H1 (cell line): ENCODE measurements around the gene SMOC2. TPM values are rescaled to one million over a fixed set of nuclear protein-coding genes. Genes with fewer than 3 reads are reported as not detected.

Source experiments
- CTCF ChIA-PET: fragments of 300-600 bp; sonication (Branson Sonifier 250); formaldehyde crosslinking; loops from one replicate; lab custom pipeline; 2021; ENCODE audit not compliant: partially characterized antibody; lab: Charles Lee
- POLR2A ChIA-PET: fragments of 300-600 bp; sonication (Branson Sonifier 250); formaldehyde crosslinking; loops from one replicate; lab custom pipeline; 2021; ENCODE audit warnings: inconsistent platforms; ENCODE audit not compliant: partially characterized antibody; lab: Charles Lee
- DNase-seq, 2 experiments: peaks; one replicate each; pipeline versions ENCODE4 v3.0.0 to v3.0.0-alpha.2; 2010 to 2022; ENCODE audit warnings: low spot score in 2 of 2, low read depth in 1 of 2, mixed read lengths in 1 of 2
- FAIRE-seq: peaks from 2 replicates; lab custom pipeline; 2011; peaks lifted over from hg19 to GRCh38; lab: Jason Lieb, UNC
- H2AFZ ChIP-seq: 2 replicates; pipeline ENCODE4 v1.8.1; 2012; ENCODE audit warnings: low read length, inconsistent platforms
- H2AK5ac ChIP-seq: 2 replicates; pipeline ENCODE4 v1.6.1; 2013; ENCODE audit warnings: low read depth, low read length
- H2BK120ac ChIP-seq: replicated peaks from 2 replicates; pipeline ENCODE3; 2013; ENCODE audit warnings: low read depth, low read length, inconsistent platforms
- H2BK12ac ChIP-seq: 2 replicates; pipeline ENCODE4 v1.6.1; 2013; ENCODE audit warnings: low read depth, low read length
- H2BK15ac ChIP-seq: 2 replicates; pipeline ENCODE4 v1.6.1; 2013; ENCODE audit warnings: low read length
- H2BK20ac ChIP-seq: 2 replicates; pipeline ENCODE4 v1.6.1; 2013; ENCODE audit warnings: low read length
- H2BK5ac ChIP-seq: 2 replicates; pipeline ENCODE4 v1.6.1; 2013; ENCODE audit warnings: low read depth, low read length
- H3K14ac ChIP-seq: 2 replicates; pipeline ENCODE4 v1.6.1; 2013; ENCODE audit warnings: inconsistent platforms; ENCODE audit not compliant: insufficient read length
- H3K18ac ChIP-seq: 2 replicates; pipeline ENCODE4 v1.6.1; 2013; ENCODE audit warnings: low read length; ENCODE audit errors: extremely low read depth
- H3K23ac ChIP-seq: 2 replicates; pipeline ENCODE4 v1.6.1; 2013; ENCODE audit warnings: inconsistent platforms; ENCODE audit not compliant: insufficient read length
- H3K23me2 ChIP-seq: 2 replicates; pipeline ENCODE4 v1.6.1; 2013; ENCODE audit warnings: low read depth, low read length
- H3K27ac ChIP-seq: 2 replicates; pipeline ENCODE4 v1.6.1; 2011; ENCODE audit warnings: low read depth, low read length, inconsistent platforms
- H3K27me3 ChIP-seq, 4 experiments: replicated peaks in 1 of 4; 1 replicate in 1 of 4; 2 replicates in 3 of 4; pipeline versions ENCODE4 v1.6.1 to v1.8.1; 2011 to 2013; ENCODE audit warnings: low read length in 3 of 4, mild to moderate bottlenecking in 3 of 4, inconsistent platforms in 2 of 4, mixed read lengths in 2 of 4, moderate library complexity in 1 of 4; ENCODE audit not compliant: control insufficient read depth in 3 of 4, insufficient read depth in 3 of 4; ENCODE audit errors: extremely low read depth in 1 of 4
- H3K36me3 ChIP-seq, 4 experiments: 2 replicates each; pipeline versions ENCODE4 v1.6.1 to v1.8.1; 2011 to 2013; ENCODE audit warnings: mild to moderate bottlenecking in 4 of 4, low read length in 3 of 4, moderate library complexity in 2 of 4, control low read depth in 1 of 4, inconsistent platforms in 1 of 4; ENCODE audit not compliant: insufficient read depth in 4 of 4, control insufficient read depth in 2 of 4
- H3K4ac ChIP-seq: replicated peaks from 2 replicates; pipeline ENCODE3; 2013; ENCODE audit warnings: low read length, low read depth, mixed read lengths, inconsistent platforms; ENCODE audit not compliant: insufficient read length
- H3K4me1 ChIP-seq, 4 experiments: replicated peaks in 1 of 4; 1 replicate in 1 of 4; 2 replicates in 3 of 4; pipeline versions ENCODE4 v1.6.1 to v1.8.1; 2011 to 2013; ENCODE audit warnings: low read length in 3 of 4, inconsistent platforms in 2 of 4, mixed read lengths in 1 of 4; ENCODE audit not compliant: insufficient read depth in 4 of 4, control insufficient read depth in 3 of 4
- H3K4me2 ChIP-seq, 2 experiments: 2 replicates each; pipeline versions ENCODE4 v1.6.1 to v1.8.1; 2011 to 2013; ENCODE audit warnings: low read depth in 2 of 2, low read length in 2 of 2, control low read depth in 1 of 2, inconsistent platforms in 1 of 2, mild to moderate bottlenecking in 1 of 2; ENCODE audit not compliant: insufficient read depth in 1 of 2
- H3K4me3 ChIP-seq, 4 experiments: fragments of 200-600, 300-600 bp in 1 of 4; sonication (generic), shearing (Covaris generic), sonication (Bioruptor Twin) in 1 of 4; 2 replicates each; pipeline versions ENCODE4 v1.5.1 to v1.8.1; 2011 to 2016; ENCODE audit warnings: low read length in 4 of 4, low read depth in 3 of 4, control low read depth in 2 of 4, inconsistent platforms in 2 of 4, mild to moderate bottlenecking in 2 of 4, mixed read lengths in 1 of 4, moderate library complexity in 1 of 4; ENCODE audit not compliant: insufficient read depth in 2 of 4; ENCODE audit errors: extremely low read depth in 1 of 4
- H3K56ac ChIP-seq: replicated peaks from 2 replicates; pipeline ENCODE3; 2013; ENCODE audit warnings: low read depth, mild to moderate bottlenecking, mixed read lengths, low read length, inconsistent platforms; ENCODE audit not compliant: insufficient read length
- H3K79me1 ChIP-seq: 2 replicates; pipeline ENCODE4 v1.6.1; 2013; ENCODE audit warnings: low read depth, low read length, control low read depth
- H3K79me2 ChIP-seq, 2 experiments: 2 replicates each; pipeline versions ENCODE4 v1.6.1 to v1.8.1; 2012 to 2013; ENCODE audit warnings: low read length in 2 of 2, mild to moderate bottlenecking in 2 of 2, inconsistent platforms in 1 of 2; ENCODE audit not compliant: insufficient read depth in 2 of 2, control insufficient read depth in 1 of 2
- H3K9ac ChIP-seq, 4 experiments: replicated peaks in 1 of 4; 1 replicate in 1 of 4; 2 replicates in 3 of 4; pipeline versions ENCODE4 v1.6.1 to v1.8.1; 2011 to 2013; ENCODE audit warnings: low read depth in 3 of 4, low read length in 3 of 4, control low read depth in 2 of 4, mild to moderate bottlenecking in 2 of 4, moderate library complexity in 2 of 4, inconsistent platforms in 1 of 4; ENCODE audit errors: extremely low read depth in 1 of 4
- H3K9me3 ChIP-seq, 2 experiments: 2 replicates each; pipeline versions ENCODE4 v1.6.1 to v1.8.1; 2012 to 2013; ENCODE audit warnings: mild to moderate bottlenecking in 2 of 2, moderate library complexity in 2 of 2, control low read depth in 1 of 2, inconsistent platforms in 1 of 2, low read depth in 1 of 2, low read length in 1 of 2, mixed read lengths in 1 of 2; ENCODE audit not compliant: insufficient read depth in 2 of 2
- H4K20me1 ChIP-seq, 2 experiments: replicated peaks in 1 of 2; 2 replicates each; pipeline versions ENCODE3 to v1.8.1; 2011 to 2013; ENCODE audit warnings: inconsistent platforms in 2 of 2, low read length in 2 of 2, mild to moderate bottlenecking in 1 of 2; ENCODE audit not compliant: insufficient read depth in 2 of 2, control insufficient read depth in 1 of 2
- H4K5ac ChIP-seq: 2 replicates; pipeline ENCODE4 v1.6.1; 2013; ENCODE audit warnings: low read length, low read depth, mixed read lengths, inconsistent platforms; ENCODE audit not compliant: insufficient read length
- H4K8ac ChIP-seq: 2 replicates; pipeline ENCODE4 v1.8.0; 2013; ENCODE audit warnings: mild to moderate bottlenecking, moderate library complexity, low read length, inconsistent platforms; ENCODE audit not compliant: insufficient read depth; ENCODE audit errors: extremely low read depth
- H4K91ac ChIP-seq: replicated peaks from 2 replicates; pipeline ENCODE3; 2013; ENCODE audit warnings: low read length, mixed read lengths, inconsistent platforms; ENCODE audit not compliant: insufficient read length
- BRCA1 ChIP-seq: IDR thresholded peaks from 2 replicates; pipeline ENCODE4 v1.6.1; 2012; ENCODE audit warnings: low read depth, low read length, improper control_type of control experiment
- CREB1 ChIP-seq: IDR thresholded peaks from 2 replicates; pipeline ENCODE4 v1.6.1; 2012; ENCODE audit warnings: inconsistent platforms
- CTBP2 ChIP-seq: IDR thresholded peaks from 2 replicates; pipeline ENCODE4 v1.7.0; 2011; ENCODE audit warnings: borderline replicate concordance, mild to moderate bottlenecking, moderate library complexity, mixed read lengths, low read length; ENCODE audit not compliant: insufficient read depth, insufficient read length
- EGR1 ChIP-seq: IDR thresholded peaks from 2 replicates; pipeline ENCODE4 v1.6.1; 2011; ENCODE audit warnings: low read depth, low read length, borderline replicate concordance
- EP300 ChIP-seq, 2 experiments: IDR thresholded peaks; 1 replicate in 1 of 2; 2 replicates in 1 of 2; pipeline ENCODE4 v1.6.1; 2011 to 2012; ENCODE audit warnings: low read depth in 2 of 2, low read length in 2 of 2, mild to moderate bottlenecking in 2 of 2, borderline replicate concordance in 1 of 2, inconsistent platforms in 1 of 2, moderate library complexity in 1 of 2
- GABPA ChIP-seq: IDR thresholded peaks from 2 replicates; pipeline ENCODE4 v1.6.1; 2011; ENCODE audit warnings: mild to moderate bottlenecking, low read length, moderate library complexity, borderline replicate concordance; ENCODE audit not compliant: insufficient read depth
- NANOG ChIP-seq: IDR thresholded peaks from 2 replicates; pipeline ENCODE4 v1.6.1; 2011; ENCODE audit warnings: low read length, low read depth, mild to moderate bottlenecking, inconsistent platforms; ENCODE audit not compliant: insufficient read depth, poor library complexity, severe bottlenecking
- POLR2A ChIP-seq, 2 experiments: IDR thresholded peaks; 1 replicate in 1 of 2; 2 replicates in 1 of 2; pipeline ENCODE4 v1.6.1; 2011; ENCODE audit warnings: low read depth in 2 of 2, low read length in 2 of 2, mild to moderate bottlenecking in 2 of 2; ENCODE audit errors: control extremely low read depth in 1 of 2
- POU5F1 ChIP-seq: IDR thresholded peaks from 2 replicates; pipeline ENCODE4 v1.6.1; 2011; ENCODE audit warnings: low read depth, mild to moderate bottlenecking, low read length, moderate library complexity
- RBBP5 ChIP-seq: IDR thresholded peaks from 2 replicates; pipeline ENCODE4 v1.7.1; 2012; ENCODE audit warnings: low read depth, mild to moderate bottlenecking, inconsistent platforms, low read length, moderate library complexity, borderline replicate concordance
- RFX5 ChIP-seq: IDR thresholded peaks from 2 replicates; pipeline ENCODE4 v1.6.1; 2011; ENCODE audit warnings: low read depth, low read length, improper control_type of control experiment, borderline replicate concordance
- SP2 ChIP-seq: IDR thresholded peaks from 2 replicates; pipeline ENCODE4 v1.6.1; 2012; ENCODE audit warnings: mild to moderate bottlenecking, low read length, inconsistent platforms
- YY1 ChIP-seq: IDR thresholded peaks from 2 replicates; pipeline ENCODE4 v1.6.1; 2011; ENCODE audit warnings: low read depth, mild to moderate bottlenecking, low read length
- WGBS, 2 experiments: shearing (Covaris generic) in 1 of 2; methylation state at CpG; one replicate each; pipeline versions ENCODE4 v1.1.6 to v1.1.7; 2013 to 2015; ENCODE audit warnings: low lambda C conversion rate in 2 of 2, mixed read lengths in 2 of 2, inconsistent platforms in 1 of 2, low coverage in 1 of 2, missing lambda C conversion rate in 1 of 2; ENCODE audit not compliant: insufficient replicate concordance in 2 of 2, insufficient coverage in 1 of 2, insufficient read length in 1 of 2; ENCODE audit errors: extremely low coverage in 1 of 2, missing lambda C conversion rate in 1 of 2; 5-methylcytosine and 5-hydroxymethylcytosine counted together
- polyA plus RNA-seq, 7 experiments: library from polyadenylated mRNA; depleted of rRNA in 3 of 7; stranded (reverse) in 5 of 7; unstranded in 2 of 7; fragments of >200 nt in 5 of 7; fragments of 200-250 nt in 2 of 7; gene quantifications; 1 replicate in 5 of 7; 2 replicates in 1 of 7; 4 replicates in 1 of 7; pipeline versions ENCODE4 v1.2.1 to v1.2.3, GENCODE V29; 2011 to 2013; ENCODE audit warnings: missing spikeins in 2 of 7, mixed read lengths in 2 of 7
- total RNA-seq: library from RNA; stranded (reverse); fragmentation: NEBNext Ultra II Directional; extraction: Animal tissue kit (Norgen Biotek cat#: 25700); gene quantifications from 2 replicates; pipeline ENCODE4 v1.2.1, GENCODE V29; 2021

SMOC2 gene
- total and polyA plus RNA-seq, 2 of the 8 experiments (the other 6 are each of a cell fraction or from before 2014, with no cell fraction given): 7.7 to 8.5 TPM

- Histone ChIP-seq H2AK5ac (no peak overlapping the region), H4K91ac (no peak overlapping the region), H3K9me3 (no peaks in the 10 kb centered on the region), H3K23ac (no peak overlapping the region), H3K27me3 (no peaks in the 10 kb centered on the region), H2BK5ac (no peak overlapping the region), H3K79me1 (no peaks in the 10 kb centered on the region), H3K4me2 (no peak overlapping the region), H3K36me3 (peaks cover 0 to 4% (median 0%) of the 10 kb centered on the region in 4 experiments; a peak in 1 of 8 replicates), H3K9ac (no peak overlapping the region), H3K23me2 (peaks cover 10% of the 10 kb centered on the region; the same call in 1 of the 2 replicates), H2BK20ac (no peak overlapping the region), H3K79me2 (no peaks in the 10 kb centered on the region), H3K56ac (no peak overlapping the region), H4K8ac (no peak overlapping the region; the same call in 1 of the 2 replicates), H3K4me1 (peaks cover 0 to 3% (median 0%) of the 10 kb centered on the region in 4 experiments; a peak in 2 of 7 replicates), H4K20me1 (peaks cover 0 to 6% of the 10 kb centered on the region in 2 experiments), H3K18ac (no peak overlapping the region), H2BK15ac (no peak overlapping the region), H3K27ac (no peak overlapping the region), H3K4me3 (no peak overlapping the region), H3K4ac (no peak overlapping the region), H3K14ac (no peak overlapping the region), H2AFZ (no peak overlapping the region), H2BK12ac (no peak overlapping the region), H2BK120ac (no peak overlapping the region), H4K5ac (no peak overlapping the region)
- WGBS, 2 experiments: 99% methylated on average over 10 of the region's 11 CpGs; no CpG with 5 or more reads in 1 of the 2 experiments
- no peak for FAIRE-seq
- POLR2A ChIA-PET: no interaction called here
- DNase-seq: no peak
- CTCF ChIA-PET: interaction anchor here (0.6 to 1.9 kb wide), 2 partner anchors 113 to 153 kb away, joined by 3 to 4 read pairs; no protein-coding TSS in a partner anchor
- no peak for TF ChIP-seq SP2
- TF ChIP-seq RBBP5: no peak
- TF ChIP-seq GABPA: no peak
- TF ChIP-seq EP300 (IDR thresholded peaks at IDR 0.05; ENCODE audit: borderline replicate concordance in 1 of 2, low read depth in 2 of 2, low read length in 2 of 2): no peak
- no peak for TF ChIP-seq CREB1
- no peak for TF ChIP-seq NANOG
- TF ChIP-seq POLR2A (IDR thresholded peaks at IDR 0.05; ENCODE audit: control extremely low read depth in 1 of 2, low read depth in 2 of 2, low read length in 2 of 2): no peak
- TF ChIP-seq EGR1: no peak
- no peak for TF ChIP-seq RFX5
- no peak for TF ChIP-seq BRCA1
- TF ChIP-seq YY1: no peak
- no peak for TF ChIP-seq CTBP2
- TF ChIP-seq POU5F1: no peak
These were observed 158.9 kb downstream of the SMOC2 start for GRCh38 chr6:168599769-168600330.
